Mucosa of rectum (tissue), 2 donors: Measurements from ENCODE around the gene GALNT5.

Experiments
- H3K27ac ChIP-seq, 2 donors: one replicate each; pipeline ENCODE4 v1.7.0; 2013; ENCODE audit warnings: inconsistent platforms in 2 of 2, low read depth in 2 of 2, low read length in 2 of 2
- H3K27me3 ChIP-seq, 2 donors: one replicate each; pipeline ENCODE4 v1.7.0; 2013; ENCODE audit warnings: low read length in 2 of 2; ENCODE audit not compliant: control insufficient read depth in 2 of 2, insufficient read depth in 2 of 2
- H3K36me3 ChIP-seq, 2 donors: one replicate each; pipeline ENCODE4 v1.7.0; 2013; ENCODE audit warnings: low read length in 2 of 2; ENCODE audit not compliant: control insufficient read depth in 2 of 2, insufficient read depth in 2 of 2
- H3K4me1 ChIP-seq, 2 donors: one replicate each; pipeline ENCODE4 v1.7.0; 2013; ENCODE audit warnings: low read length in 2 of 2, mild to moderate bottlenecking in 1 of 2; ENCODE audit not compliant: control insufficient read depth in 2 of 2, insufficient read depth in 2 of 2
- H3K4me3 ChIP-seq, 2 donors: one replicate each; pipeline ENCODE4 v1.7.0; 2013; ENCODE audit warnings: low read length in 2 of 2
- H3K9ac ChIP-seq, 2 donors: one replicate each; pipeline ENCODE4 v1.7.0; 2013; ENCODE audit warnings: low read length in 2 of 2, low read depth in 1 of 2, mild to moderate bottlenecking in 1 of 2
- H3K9me3 ChIP-seq, 2 donors: one replicate each; pipeline ENCODE4 v1.7.0; 2013; ENCODE audit warnings: low read length in 2 of 2; ENCODE audit not compliant: control insufficient read depth in 2 of 2
- donor health status: healthy.
- donor health status: Normal muscosa, but diverticular disease.

The GALNT5 gene

GRCh38 chr2:157304811-157305722, 47.6 kb downstream of the GALNT5 start:
- H3K9ac ChIP-seq, result no peak overlapping the region

GRCh38 chr2:157305723-157306110, 48.2 kb downstream of the GALNT5 start:
- Histone ChIP-seq H3K4me3 (no peak overlapping the region), H3K36me3 (peaks cover 4 to 5% of the 10 kb centered on the region in 2 donors), H3K27ac (no peak overlapping the region), H3K9me3 (no peaks in the 10 kb centered on the region), H3K27me3 (no peaks in the 10 kb centered on the region), H3K4me1 (no peaks in the 10 kb centered on the region), H3K9ac (no peak overlapping the region)

More at GRCh38 chr2:157304811-157305722, 47.6 kb downstream of the GALNT5 start:
- H3K4me1 ChIP-seq, result no peaks in the 10 kb centered on the region
- no peak overlapping the region for H3K27ac ChIP-seq
- peaks cover 4 to 5% of the 10 kb centered on the region in 2 donors for H3K36me3 ChIP-seq
- no peaks in the 10 kb centered on the region for H3K27me3 ChIP-seq
- H3K4me3 ChIP-seq, result no peak overlapping the region
- H3K9me3 ChIP-seq, result no peaks in the 10 kb centered on the region

- Histone ChIP-seq H3K27me3 (no peaks in the 10 kb centered on the region), H3K27ac (no peak overlapping the region), H3K36me3 (peaks cover 4 to 5% of the 10 kb centered on the region in 2 donors), H3K9ac (no peak overlapping the region), H3K4me3 (no peak overlapping the region), H3K4me1 (no peaks in the 10 kb centered on the region), H3K9me3 (no peaks in the 10 kb centered on the region)
These were observed 49.5 kb downstream of the GALNT5 start for GRCh38 chr2:157307021-157307420.

GRCh38 chr2:157309878-157310277, 52.4 kb downstream of the GALNT5 start:
- Histone ChIP-seq H3K27ac (no peak overlapping the region), H3K36me3 (peaks cover 4 to 7% of the 10 kb centered on the region in 2 donors), H3K4me1 (no peaks in the 10 kb centered on the region), H3K4me3 (no peak overlapping the region), H3K9me3 (no peaks in the 10 kb centered on the region), H3K27me3 (no peaks in the 10 kb centered on the region), H3K9ac (no peak overlapping the region)

- H3K27me3 ChIP-seq, result no peaks in the 10 kb centered on the region
- no peak overlapping the region for H3K27ac ChIP-seq
- H3K4me3 ChIP-seq, result no peak overlapping the region
- no peaks in the 10 kb centered on the region for H3K9me3 ChIP-seq
- H3K4me1 ChIP-seq, result no peaks in the 10 kb centered on the region
- H3K36me3 ChIP-seq, result peaks cover 4 to 7% of the 10 kb centered on the region in 2 donors
- no peak overlapping the region for H3K9ac ChIP-seq
These were observed 54.2 kb downstream of the GALNT5 start for GRCh38 chr2:157311706-157312105.

- no peaks in the 10 kb centered on the region for H3K9me3 ChIP-seq
These were observed 55.5 kb downstream of the GALNT5 start for GRCh38 chr2:157312866-157313486.

GRCh38 chr2:157315901-157316300, 58.4 kb downstream of the GALNT5 start:
- Histone ChIP-seq H3K36me3 (peaks cover 0 to 3% of the 10 kb centered on the region in 2 donors), H3K27me3 (no peaks in the 10 kb centered on the region), H3K4me3 (no peak overlapping the region), H3K9me3 (no peaks in the 10 kb centered on the region), H3K9ac (no peak overlapping the region), H3K27ac (no peak overlapping the region), H3K4me1 (no peaks in the 10 kb centered on the region)

More at GRCh38 chr2:157312866-157313486, 55.5 kb downstream of the GALNT5 start:
- Histone ChIP-seq H3K4me3 (no peak overlapping the region), H3K27me3 (no peaks in the 10 kb centered on the region), H3K9ac (no peak overlapping the region), H3K27ac (no peak overlapping the region), H3K4me1 (no peaks in the 10 kb centered on the region), H3K36me3 (peaks cover 4 to 7% of the 10 kb centered on the region in 2 donors)

- H3K9me3 ChIP-seq, result no peaks in the 10 kb centered on the region
- H3K4me3 ChIP-seq, result no peak overlapping the region
- H3K27ac ChIP-seq, result no peak overlapping the region
- no peaks in the 10 kb centered on the region for H3K27me3 ChIP-seq
- H3K4me1 ChIP-seq, result no peaks in the 10 kb centered on the region
- no peak overlapping the region for H3K9ac ChIP-seq
- H3K36me3 ChIP-seq, result no peaks in the 10 kb centered on the region
These were observed 61.4 kb downstream of the GALNT5 start for GRCh38 chr2:157318884-157319283.

- H3K4me3 ChIP-seq, result no peak overlapping the region
- H3K4me1 ChIP-seq, result no peaks in the 10 kb centered on the region
- H3K27me3 ChIP-seq, result no peaks in the 10 kb centered on the region
- no peak overlapping the region for H3K27ac ChIP-seq
- H3K9ac ChIP-seq, result no peak overlapping the region
- H3K9me3 ChIP-seq, result no peaks in the 10 kb centered on the region
- no peaks in the 10 kb centered on the region for H3K36me3 ChIP-seq
These were observed 62.3 kb downstream of the GALNT5 start for GRCh38 chr2:157319795-157320194.

- Histone ChIP-seq H3K36me3 (no peaks in the 10 kb centered on the region), H3K27ac (no peak overlapping the region), H3K4me1 (no peaks in the 10 kb centered on the region), H3K9ac (no peak overlapping the region), H3K9me3 (no peaks in the 10 kb centered on the region), H3K27me3 (no peaks in the 10 kb centered on the region), H3K4me3 (no peak overlapping the region)
These were observed 62.9 kb downstream of the GALNT5 start for GRCh38 chr2:157320409-157320808.
